Left lung (tissue), 10 donors: ENCODE data around the gene ACO1. TPM values are rescaled to one million over a fixed set of nuclear protein-coding genes. Genes with fewer than 3 reads are reported as not detected.

Experiments
- ATAC-seq: fragments of 200-7000 bp; cut with Tn5 transposase; one replicate; pipeline ENCODE4 v1.9.1; 2020; ENCODE audit warnings: moderate library complexity
- DNase-seq, 4 donors: peaks; one replicate each; pipeline ENCODE4 v3.0.0-alpha.2; 2013 to 2020
- H3K27ac ChIP-seq, 2 donors: fragments of 200-600 bp; sonication (generic) in 1 of 2; one replicate each; pipeline versions ENCODE4 v1.5.0 to v1.8.0; 2020 to 2021
- H3K27me3 ChIP-seq, 2 donors: fragments of 200-600 bp; sonication (generic) in 1 of 2; one replicate each; pipeline versions ENCODE4 v1.5.0 to v1.8.0; 2020 to 2021
- H3K36me3 ChIP-seq, 2 donors: fragments of 200-600 bp; sonication (generic) in 1 of 2; one replicate each; pipeline versions ENCODE4 v1.5.0 to v1.8.0; 2020 to 2021
- H3K4me1 ChIP-seq, 2 donors: fragments of 200-600 bp; one replicate each; pipeline ENCODE4 v1.8.0; 2021
- H3K4me3 ChIP-seq, 2 donors: fragments of 200-600 bp; sonication (generic) in 1 of 2; one replicate each; pipeline versions ENCODE4 v1.5.0 to v1.8.0; 2020 to 2021; ENCODE audit warnings: mild to moderate bottlenecking in 1 of 2
- H3K9me3 ChIP-seq, 2 donors: fragments of 200-600 bp; sonication (generic) in 1 of 2; one replicate each; pipeline versions ENCODE4 v1.5.0 to v1.8.0; 2020 to 2021
- intact Hi-C, 2 donors: fragments of 100-400 bp; cut with DNase I; formaldehyde crosslinking; loops; one replicate each; pipeline versions ENCODE4 v1.11.2 to v1.14.2; 2022
- polyA plus RNA-seq, 6 donors: library from polyadenylated mRNA; unstranded; fragments of 120-200 nt; gene quantifications; one replicate each; pipeline ENCODE4 v1.2.1, GENCODE V29; 2013; ENCODE audit not compliant: insufficient read length in 6 of 6
- total RNA-seq, 2 donors: library from RNA; stranded (reverse); fragmentation: NEBNext Ultra II Directional; extraction: Animal tissue kit (Norgen Biotek cat#: 25700); gene quantifications; one replicate each; pipeline ENCODE4 v1.2.1, GENCODE V29; 2021
- TF ChIP-seq, protein P1 (sequence below), 2 donors: fragments of 200-600 bp; sonication (generic) in 1 of 2; IDR thresholded peaks; one replicate each; pipeline versions ENCODE4 v1.5.0 to v1.8.0; 2021; ENCODE audit warnings: antibody characterized with exemption in 2 of 2
- donor health status: DM: no; HTN: yes; CAD: no.
- donor health status: DM: no; HTN: no; CAD: no.

ACO1 gene
- total and polyA plus RNA-seq, 8 donors: 28.6 to 45.1 (median 32.2) TPM

DNA sequence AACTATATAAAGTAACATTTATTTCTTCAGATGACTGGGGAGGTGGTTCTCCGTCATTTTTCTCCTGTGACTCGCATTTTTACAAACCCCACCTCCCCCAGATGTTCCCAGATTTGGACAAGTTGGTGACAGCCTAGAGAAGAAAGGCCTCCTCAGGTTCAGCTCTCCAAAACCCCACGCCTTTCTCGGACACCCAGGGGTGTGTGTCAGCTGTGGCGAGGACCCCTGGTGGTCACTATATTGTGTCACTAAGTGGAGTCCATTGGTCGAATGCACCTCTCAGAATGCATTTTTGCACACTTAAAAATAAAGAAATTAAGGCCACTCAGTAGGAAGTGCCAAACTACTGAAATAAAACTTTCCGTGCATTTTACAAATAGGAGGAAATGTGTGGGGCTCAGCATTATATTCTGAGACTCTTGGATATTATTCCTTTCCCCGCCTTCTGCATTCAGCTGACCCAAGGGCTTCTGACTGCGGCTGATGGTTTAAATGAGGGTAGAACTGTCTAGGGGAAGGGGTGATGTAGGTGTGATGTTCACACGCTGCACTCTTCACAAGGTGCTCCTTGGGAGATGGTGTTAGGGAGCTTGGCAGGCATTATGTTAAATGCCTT, 47.6 kb downstream of the ACO1 start:
- DNase-seq: peak in 2 of 4 donors; percentile 13 to 32
- H3K27me3 ChIP-seq: no peaks in the 10 kb centered on the region
- H3K4me3 ChIP-seq: no peak overlapping the region
- H3K9me3 ChIP-seq: no peaks in the 10 kb centered on the region
- peaks cover 0 to 76% of the 10 kb centered on the region in 2 donors for H3K36me3 ChIP-seq
- H3K27ac ChIP-seq: no peak overlapping the region
- TF ChIP-seq, protein P1, sequence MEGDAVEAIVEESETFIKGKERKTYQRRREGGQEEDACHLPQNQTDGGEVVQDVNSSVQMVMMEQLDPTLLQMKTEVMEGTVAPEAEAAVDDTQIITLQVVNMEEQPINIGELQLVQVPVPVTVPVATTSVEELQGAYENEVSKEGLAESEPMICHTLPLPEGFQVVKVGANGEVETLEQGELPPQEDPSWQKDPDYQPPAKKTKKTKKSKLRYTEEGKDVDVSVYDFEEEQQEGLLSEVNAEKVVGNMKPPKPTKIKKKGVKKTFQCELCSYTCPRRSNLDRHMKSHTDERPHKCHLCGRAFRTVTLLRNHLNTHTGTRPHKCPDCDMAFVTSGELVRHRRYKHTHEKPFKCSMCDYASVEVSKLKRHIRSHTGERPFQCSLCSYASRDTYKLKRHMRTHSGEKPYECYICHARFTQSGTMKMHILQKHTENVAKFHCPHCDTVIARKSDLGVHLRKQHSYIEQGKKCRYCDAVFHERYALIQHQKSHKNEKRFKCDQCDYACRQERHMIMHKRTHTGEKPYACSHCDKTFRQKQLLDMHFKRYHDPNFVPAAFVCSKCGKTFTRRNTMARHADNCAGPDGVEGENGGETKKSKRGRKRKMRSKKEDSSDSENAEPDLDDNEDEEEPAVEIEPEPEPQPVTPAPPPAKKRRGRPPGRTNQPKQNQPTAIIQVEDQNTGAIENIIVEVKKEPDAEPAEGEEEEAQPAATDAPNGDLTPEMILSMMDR (IDR thresholded peaks at IDR 0.05): peak; percentile 35 to 43
- intact Hi-C loops: loop anchor here in 1 of 2 donors (10.0 kb wide), 1 partner anchor 143 kb away; the partner anchor contains the start of gene NDUFB6
- no peaks in the 10 kb centered on the region for H3K4me1 ChIP-seq
- ATAC-seq: peak; percentile 61

DNA sequence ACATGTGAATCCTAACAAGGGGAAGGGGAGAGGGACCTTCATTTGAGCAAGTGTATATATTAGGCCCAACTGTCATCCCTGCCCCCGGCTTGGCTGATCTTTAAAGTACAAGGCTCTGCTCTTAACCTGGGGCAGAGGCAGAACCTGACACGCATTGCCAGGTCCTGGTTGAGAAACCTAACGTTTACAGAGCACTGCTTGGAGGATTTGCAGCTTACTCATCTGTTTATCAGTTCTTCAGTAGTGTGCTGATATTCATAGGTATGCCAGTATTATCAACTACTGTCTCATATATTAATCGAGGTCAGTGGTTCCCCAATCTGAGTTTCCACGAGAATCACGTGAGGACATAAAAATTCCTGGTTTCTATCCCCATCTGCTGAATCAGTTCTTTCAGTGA, 50.4 kb downstream of the ACO1 start:
- Histone ChIP-seq H3K4me3 (no peak overlapping the region), H3K27me3 (no peaks in the 10 kb centered on the region), H3K9me3 (no peaks in the 10 kb centered on the region), H3K27ac (no peak overlapping the region), H3K36me3 (peaks cover 0 to 93% of the 10 kb centered on the region in 2 donors), H3K4me1 (no peaks in the 10 kb centered on the region)
- DNase-seq: no peak
- ATAC-seq: no peak
- intact Hi-C loops: loop anchor here in 1 of 2 donors (10.0 kb wide), 1 partner anchor 140 kb away; the partner anchor contains the start of gene NDUFB6
- TF ChIP-seq, protein P1 (IDR thresholded peaks at IDR 0.05): no peak

DNA sequence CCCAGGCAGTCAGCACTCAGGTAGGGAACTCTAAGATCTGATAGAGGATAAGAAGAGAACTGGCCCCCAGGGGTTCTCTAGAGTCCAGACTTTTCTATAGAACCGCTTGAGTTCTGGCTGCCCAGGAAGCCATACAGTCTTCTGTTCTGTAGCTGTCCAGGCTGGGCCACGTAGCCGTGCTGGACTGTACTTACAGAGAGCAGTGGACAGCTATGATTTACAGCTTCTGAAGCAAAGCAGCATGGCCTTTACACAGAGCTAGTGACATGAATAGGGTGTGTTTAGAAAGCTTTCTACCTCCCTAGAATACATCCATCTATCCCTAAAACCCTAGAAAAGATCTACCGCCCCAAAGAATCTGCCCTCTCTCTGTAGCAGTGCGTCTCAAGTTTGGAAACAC, 57.2 kb downstream of the ACO1 start:
- Histone ChIP-seq H3K4me1 (no peaks in the 10 kb centered on the region), H3K27ac (no peak overlapping the region), H3K36me3 (peaks cover 0 to 81% of the 10 kb centered on the region in 2 donors), H3K27me3 (no peaks in the 10 kb centered on the region), H3K4me3 (no peak overlapping the region), H3K9me3 (peaks cover 0 to 5% of the 10 kb centered on the region in 2 donors)
- DNase-seq (no peak), ATAC-seq (no peak)
- TF ChIP-seq, protein P1 (IDR thresholded peaks at IDR 0.05): no peak
- intact Hi-C loops: no loop called here

DNA sequence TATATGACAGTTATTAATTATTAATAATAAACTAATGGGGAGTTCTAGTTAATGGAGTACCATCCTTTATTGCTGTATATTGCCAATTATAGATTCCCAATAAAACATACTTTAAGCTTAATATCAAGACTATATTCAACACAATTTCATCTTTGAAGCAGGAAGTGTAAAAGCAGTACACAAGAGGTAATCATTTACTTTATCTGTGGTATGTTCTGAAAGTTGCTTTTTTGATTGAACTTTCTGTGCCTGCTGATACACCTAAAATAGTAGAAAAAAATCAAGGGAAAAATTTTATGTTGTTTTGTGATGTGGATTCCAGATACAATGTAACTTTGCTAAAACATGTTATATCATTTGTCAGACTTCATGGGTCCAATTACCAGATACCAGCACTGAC, 58.0 kb downstream of the ACO1 start:
- no peak for DNase-seq
- no peak overlapping the region for H3K4me3 ChIP-seq
- H3K27me3 ChIP-seq: no peaks in the 10 kb centered on the region
- H3K36me3 ChIP-seq: peaks cover 0 to 81% of the 10 kb centered on the region in 2 donors
- H3K27ac ChIP-seq: no peak overlapping the region
- ATAC-seq: no peak
- TF ChIP-seq, protein P1 (IDR thresholded peaks at IDR 0.05): no peak
- H3K9me3 ChIP-seq: peaks cover 0 to 5% of the 10 kb centered on the region in 2 donors
- intact Hi-C loops: no loop called here
- H3K4me1 ChIP-seq: no peaks in the 10 kb centered on the region

DNA sequence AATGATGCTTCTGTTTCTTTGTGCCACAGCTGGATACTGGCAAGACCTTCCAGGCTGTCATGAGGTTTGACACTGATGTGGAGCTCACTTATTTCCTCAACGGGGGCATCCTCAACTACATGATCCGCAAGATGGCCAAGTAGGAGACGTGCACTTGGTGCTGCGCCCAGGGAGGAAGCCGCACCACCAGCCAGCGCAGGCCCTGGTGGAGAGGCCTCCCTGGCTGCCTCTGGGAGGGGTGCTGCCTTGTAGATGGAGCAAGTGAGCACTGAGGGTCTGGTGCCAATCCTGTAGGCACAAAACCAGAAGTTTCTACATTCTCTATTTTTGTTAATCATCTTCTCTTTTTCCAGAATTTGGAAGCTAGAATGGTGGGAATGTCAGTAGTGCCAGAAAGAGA, 65.5 kb downstream of the ACO1 start:
- Histone ChIP-seq H3K9me3 (no peaks in the 10 kb centered on the region), H3K27me3 (no peaks in the 10 kb centered on the region), H3K36me3 (peaks cover 0 to 86% of the 10 kb centered on the region in 2 donors), H3K4me1 (no peaks in the 10 kb centered on the region), H3K4me3 (no peak overlapping the region), H3K27ac (no peak overlapping the region)
- no peak for ATAC-seq
- TF ChIP-seq, protein P1 (IDR thresholded peaks at IDR 0.05): no peak
- intact Hi-C loops: no loop called here
- no peak for DNase-seq
